GM10266 (cell line): ENCODE results near the gene TMPRSS4.

Experiments used
- DNase-seq: peaks from one replicate; pipeline ENCODE4 v3.0.0; 2012; ENCODE audit errors: extremely low spot score
- CTCF ChIP-seq: IDR thresholded peaks from 2 replicates; pipeline ENCODE4 v1.5.1; 2012; ENCODE audit warnings: mild to moderate bottlenecking, low read depth; ENCODE audit not compliant: control insufficient read depth, insufficient read depth; ENCODE audit errors: missing control alignments

TMPRSS4 gene

GRCh38 chr11:118051136-118051610, 25.7 kb upstream of the TMPRSS4 start:
- DNase-seq = no peak
- TF ChIP-seq CTCF = no peak

GRCh38 chr11:118051611-118052461, 25.0 kb upstream of the TMPRSS4 start:
- DNase-seq = no peak
- TF ChIP-seq CTCF = no peak

- no peak for DNase-seq
- no peak for TF ChIP-seq CTCF
Observed at GRCh38 chr11:118052581-118053206, 24.2 kb upstream of the TMPRSS4 start.

- DNase-seq = no peak
- TF ChIP-seq CTCF = no peak
Observed at GRCh38 chr11:118054712-118055640, 21.9 kb upstream of the TMPRSS4 start.

GRCh38 chr11:118055966-118056365, 20.9 kb upstream of the TMPRSS4 start:
- no peak for DNase-seq
- TF ChIP-seq CTCF = no peak

GRCh38 chr11:118056806-118057205, 20.1 kb upstream of the TMPRSS4 start:
- no peak for DNase-seq

More at GRCh38 chr11:118056806-118057205, 20.1 kb upstream of the TMPRSS4 start:
- no peak for TF ChIP-seq CTCF
